Stomach (tissue), 9 donors: ENCODE measurements around the gene SENP2. TPM values are rescaled to one million over a fixed set of nuclear protein-coding genes. Genes with fewer than 3 reads are reported as not detected.

Source experiments
- DNase-seq, 2 donors: peaks; one replicate each; pipeline versions ENCODE4 v3.0.0 to v3.0.0-alpha.2; 2013 to 2019
- H3K27ac ChIP-seq, 5 donors: fragments of 200-600 bp in 4 of 5; sonication (generic) in 4 of 5; one replicate each; pipeline ENCODE4 v1.5.1; 2013 to 2019; ENCODE audit warnings: mild to moderate bottlenecking in 1 of 5, moderate library complexity in 1 of 5
- H3K27me3 ChIP-seq, 3 donors: fragments of 200-600 bp; sonication (generic); one replicate each; pipeline ENCODE4 v1.5.1; 2017 to 2019; ENCODE audit warnings: mixed run types in 1 of 3
- H3K36me3 ChIP-seq, 4 donors: fragments of 200-600 bp; sonication (generic); 1 replicate in 3 of 4; 2 replicates in 1 of 4; pipeline ENCODE4 v1.5.1; 2016 to 2019
- H3K4me1 ChIP-seq, 4 donors: fragments of 200-600 bp; sonication (generic); one replicate each; pipeline ENCODE4 v1.5.1; 2016 to 2019
- H3K4me3 ChIP-seq, 4 donors: fragments of 200-600 bp; sonication (generic) in 3 of 4; one replicate each; pipeline ENCODE4 v1.5.1; 2016 to 2019; ENCODE audit warnings: mild to moderate bottlenecking in 1 of 4
- H3K9me3 ChIP-seq, 4 donors: fragments of 200-600 bp; sonication (generic); one replicate each; pipeline ENCODE4 v1.5.1; 2016 to 2019
- EP300 ChIP-seq: sonication (generic); formaldehyde crosslinking; IDR thresholded peaks from one replicate; pipeline ENCODE4 v1.6.1; 2017; ENCODE audit warnings: antibody characterized with exemption
- POLR2A ChIP-seq, 4 donors: fragments of 450-650 bp; IDR thresholded peaks; one replicate each; pipeline ENCODE4 v1.6.1; 2016; ENCODE audit warnings: antibody characterized with exemption in 4 of 4, control low read depth in 2 of 4, mild to moderate bottlenecking in 1 of 4, moderate library complexity in 1 of 4
- POLR2AphosphoS5 ChIP-seq, 3 donors: sonication (generic); formaldehyde crosslinking; IDR thresholded peaks; one replicate each; pipeline ENCODE4 v1.6.1; 2016; ENCODE audit warnings: antibody characterized with exemption in 3 of 3
- WGBS, 5 donors: extraction: QIAGEN DNeasy Blood & Tissue Kit in 3 of 5; methylation state at CpG; one replicate each; pipeline versions ENCODE4 v1.1.5 to v1.1.7; 2013 to 2018; 5-methylcytosine and 5-hydroxymethylcytosine counted together
- intact Hi-C: fragments of 100-400 bp; cut with DNase I; formaldehyde crosslinking; loops from one replicate; pipeline ENCODE4 v1.15.1; 2023; ENCODE audit warnings: low total_unique reads
- polyA plus RNA-seq, 3 donors: library from polyadenylated mRNA; stranded (reverse); fragments of 200-250 nt; gene quantifications; one replicate each; pipeline ENCODE4 v1.2.3, GENCODE V29; 2013
- total RNA-seq, 5 donors: library from RNA; depleted of rRNA; stranded (reverse); fragments of >200 nt; gene quantifications; one replicate each; pipeline versions ENCODE4 v1.1.0 to v1.2.3, GENCODE V29; 2014 to 2016
- TF ChIP-seq, protein P1 (sequence below), 7 experiments: fragments of 450-650 bp in 4 of 7; fragments of 200-600 bp in 3 of 7; sonication (generic) in 3 of 7; IDR thresholded peaks; one replicate each; pipeline ENCODE4 v1.5.1; 2016 to 2019; ENCODE audit warnings: antibody characterized with exemption in 7 of 7, control low read depth in 2 of 7, mild to moderate bottlenecking in 1 of 7
- donor health status: healthy with polysubstance abuse.
- donor health status: Bipolar disorder and iron deficiency.
- donor health status: healthy.

Gene SENP2
- total and polyA plus RNA-seq, 8 donors = 2.3 to 146 (median 16.5) TPM

DNA sequence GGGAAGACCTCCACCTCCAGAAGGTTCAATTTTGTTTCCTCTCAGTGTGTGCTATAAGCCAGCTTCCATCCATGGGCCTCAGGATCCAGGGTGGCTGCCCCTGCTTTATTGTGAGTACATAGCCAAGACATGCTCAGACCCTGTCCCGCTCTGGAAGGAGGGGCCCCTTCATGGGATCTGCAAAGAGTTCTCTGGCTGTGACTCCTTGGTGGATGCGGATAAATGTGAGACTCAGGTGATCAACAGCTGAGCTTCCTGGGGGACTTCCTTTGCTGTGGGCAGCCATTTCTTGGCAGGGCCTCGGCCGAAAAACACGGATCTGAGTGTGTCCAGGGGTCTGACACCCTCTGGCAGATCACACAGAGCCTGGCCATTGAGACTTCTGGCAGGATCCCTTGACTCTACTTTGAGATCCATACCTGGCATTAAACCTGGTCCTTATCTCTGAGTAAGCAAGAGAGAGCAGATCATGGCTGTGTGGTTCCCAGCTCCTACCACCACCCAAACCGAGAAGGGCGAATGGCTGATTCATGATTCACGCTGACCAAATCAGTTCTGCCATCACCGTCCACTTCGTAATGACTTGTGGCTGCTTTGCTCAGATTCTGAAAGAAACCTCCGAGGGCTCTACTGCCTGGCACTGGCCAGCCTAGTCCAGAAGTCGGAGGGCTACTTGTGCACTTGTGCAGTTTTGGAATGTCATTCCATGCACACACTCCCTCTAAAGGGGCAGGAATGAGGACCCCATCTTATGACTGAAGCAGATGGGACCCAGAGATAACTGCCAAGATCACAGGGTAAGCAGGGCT lies 68.1 kb downstream of the SENP2 start:
- WGBS, 5 donors = 84 to 92% (median 86%) methylated on average over 11 to 12 of the region's 12 CpGs
- H3K9me3 ChIP-seq = no peaks in the 10 kb centered on the region
- no peak for DNase-seq
- TF ChIP-seq, protein P1, sequence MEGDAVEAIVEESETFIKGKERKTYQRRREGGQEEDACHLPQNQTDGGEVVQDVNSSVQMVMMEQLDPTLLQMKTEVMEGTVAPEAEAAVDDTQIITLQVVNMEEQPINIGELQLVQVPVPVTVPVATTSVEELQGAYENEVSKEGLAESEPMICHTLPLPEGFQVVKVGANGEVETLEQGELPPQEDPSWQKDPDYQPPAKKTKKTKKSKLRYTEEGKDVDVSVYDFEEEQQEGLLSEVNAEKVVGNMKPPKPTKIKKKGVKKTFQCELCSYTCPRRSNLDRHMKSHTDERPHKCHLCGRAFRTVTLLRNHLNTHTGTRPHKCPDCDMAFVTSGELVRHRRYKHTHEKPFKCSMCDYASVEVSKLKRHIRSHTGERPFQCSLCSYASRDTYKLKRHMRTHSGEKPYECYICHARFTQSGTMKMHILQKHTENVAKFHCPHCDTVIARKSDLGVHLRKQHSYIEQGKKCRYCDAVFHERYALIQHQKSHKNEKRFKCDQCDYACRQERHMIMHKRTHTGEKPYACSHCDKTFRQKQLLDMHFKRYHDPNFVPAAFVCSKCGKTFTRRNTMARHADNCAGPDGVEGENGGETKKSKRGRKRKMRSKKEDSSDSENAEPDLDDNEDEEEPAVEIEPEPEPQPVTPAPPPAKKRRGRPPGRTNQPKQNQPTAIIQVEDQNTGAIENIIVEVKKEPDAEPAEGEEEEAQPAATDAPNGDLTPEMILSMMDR (IDR thresholded peaks at IDR 0.05) = no peak
- TF ChIP-seq EP300 = no peak
- no peak for TF ChIP-seq POLR2AphosphoS5 (IDR thresholded peaks at IDR 0.05)
- no peak for TF ChIP-seq POLR2A (IDR thresholded peaks at IDR 0.05)
- intact Hi-C loops = no loop called here
- peaks cover 0 to 30% (median 5%) of the 10 kb centered on the region in 4 donors for H3K4me1 ChIP-seq
- peaks cover 0 to 69% (median 4%) of the 10 kb centered on the region in 4 donors for H3K36me3 ChIP-seq
- no peaks in the 10 kb centered on the region for H3K27me3 ChIP-seq
- H3K27ac ChIP-seq = peak overlapping the region in 1 of 5 donors; percentile 80
- H3K4me3 ChIP-seq = no peak overlapping the region

DNA sequence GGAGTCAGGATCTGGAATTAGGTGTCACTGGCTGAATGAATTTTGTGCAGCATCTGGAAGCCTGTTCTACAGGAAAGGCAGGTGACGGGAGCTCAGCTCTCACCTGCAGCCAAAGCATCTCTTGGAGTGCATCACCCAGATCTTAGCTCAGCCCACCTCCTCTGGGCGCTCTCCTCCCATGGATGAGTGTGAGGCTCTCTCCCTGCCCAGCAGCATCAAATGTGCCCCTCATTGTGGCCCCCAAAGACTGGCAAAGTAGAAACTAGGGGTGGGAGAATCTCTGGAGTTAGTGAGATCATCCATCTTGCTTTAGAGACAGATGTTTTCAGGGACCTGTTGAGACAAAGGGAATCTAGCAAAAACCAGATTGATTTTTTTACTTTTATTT lies 68.7 kb downstream of the SENP2 start:
- H3K27me3 ChIP-seq = no peaks in the 10 kb centered on the region
- DNase-seq = no peak
- no peak for TF ChIP-seq POLR2AphosphoS5 (IDR thresholded peaks at IDR 0.05)
- intact Hi-C loops = no loop called here
- no peak overlapping the region for H3K4me3 ChIP-seq
- no peaks in the 10 kb centered on the region for H3K9me3 ChIP-seq
- peaks cover 0 to 64% (median 4%) of the 10 kb centered on the region in 4 donors for H3K36me3 ChIP-seq
- H3K4me1 ChIP-seq = peaks cover 0 to 36% (median 9%) of the 10 kb centered on the region in 4 donors
- H3K27ac ChIP-seq = peak overlapping the region in 1 of 5 donors; percentile 80
- 91 to 96% (median 91%) methylated on average over 1 to 2 of the region's 2 CpGs for WGBS, 5 donors

DNA sequence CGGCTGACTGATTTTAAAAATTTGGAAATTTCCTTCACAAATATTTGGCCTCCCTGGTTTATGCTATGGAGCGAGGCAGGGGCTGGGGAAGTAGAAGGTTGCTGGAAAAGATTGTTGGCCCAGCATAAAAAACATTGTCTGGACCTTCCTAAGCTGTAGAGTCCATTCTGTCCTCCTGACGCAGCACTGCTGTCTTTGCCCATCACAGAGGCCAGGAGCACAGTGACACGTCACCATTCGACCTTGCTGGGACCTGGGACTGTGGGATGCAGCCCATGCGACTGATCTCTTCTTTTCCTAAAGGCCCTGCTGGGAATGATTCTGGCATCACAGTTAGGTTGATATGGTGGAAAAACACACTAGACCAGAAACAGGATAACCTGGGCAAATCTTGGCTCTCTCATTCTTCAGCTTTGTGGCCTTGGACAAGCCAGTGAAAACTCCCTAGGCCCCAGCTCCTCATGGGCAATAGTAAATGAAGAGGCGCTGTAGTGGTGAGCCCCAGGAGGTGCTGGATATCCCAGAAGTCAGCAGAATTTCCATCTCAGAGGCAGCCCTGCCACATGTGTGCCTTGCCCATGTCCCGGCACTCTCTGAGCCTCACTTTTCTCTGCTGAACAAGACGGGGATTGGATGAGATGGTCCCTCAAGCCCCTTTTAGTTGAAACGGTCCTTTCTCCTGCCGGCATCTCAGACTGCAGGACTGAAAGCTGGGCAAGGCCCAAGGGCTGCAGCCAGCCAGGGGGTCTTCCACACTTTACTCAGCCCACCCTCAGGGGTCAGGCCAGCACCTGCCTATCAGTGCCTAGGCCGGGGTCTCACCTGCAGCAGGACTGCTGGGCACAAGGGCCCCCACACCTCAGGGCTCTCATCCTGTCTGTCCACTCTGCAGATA lies 69.6 kb downstream of the SENP2 start:
- Histone ChIP-seq H3K27me3 (no peaks in the 10 kb centered on the region), H3K4me1 (peaks cover 0 to 45% (median 17%) of the 10 kb centered on the region in 4 donors), H3K9me3 (no peaks in the 10 kb centered on the region), H3K36me3 (peaks cover 0 to 64% (median 4%) of the 10 kb centered on the region in 4 donors), H3K4me3 (no peak overlapping the region), H3K27ac (peak overlapping the region in 4 of 5 donors; percentile 47 to 80 (median 72))
- no peak for TF ChIP-seq POLR2AphosphoS5 (IDR thresholded peaks at IDR 0.05)
- TF ChIP-seq, protein P1 (IDR thresholded peaks at IDR 0.05) = no peak
- TF ChIP-seq POLR2A (IDR thresholded peaks at IDR 0.05) = no peak
- no peak for TF ChIP-seq EP300
- DNase-seq = no peak
- intact Hi-C loops = no loop called here
- 88 to 94% (median 93%) methylated on average over 12 of the region's 12 CpGs for WGBS, 5 donors

DNA sequence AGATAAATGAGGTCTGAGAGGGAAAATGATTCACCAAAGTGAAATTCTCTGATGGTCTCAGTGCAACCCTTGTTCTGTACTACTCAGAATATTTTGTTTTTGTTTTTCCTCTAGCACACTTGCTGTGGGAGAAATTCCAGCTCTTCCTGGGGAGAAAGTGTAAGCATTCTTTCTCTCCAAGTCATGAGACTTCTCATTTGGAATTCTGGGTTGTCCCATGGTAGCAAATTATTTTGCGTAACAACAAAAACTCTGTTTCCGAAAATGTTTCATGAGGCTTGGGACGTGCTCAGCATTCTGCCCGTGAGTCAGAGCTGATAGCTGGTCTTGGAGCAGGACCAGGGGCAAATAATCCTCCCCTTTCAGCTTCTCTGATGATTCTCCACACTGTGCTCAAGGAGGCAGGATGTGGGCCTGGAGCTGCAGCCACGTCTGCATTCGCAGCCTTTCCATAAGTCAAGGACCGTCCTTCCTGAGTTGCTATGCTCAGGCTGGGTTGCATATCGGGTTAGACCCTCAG lies 70.3 kb downstream of the SENP2 start:
- no peak for DNase-seq
- H3K27me3 ChIP-seq = no peaks in the 10 kb centered on the region
- H3K36me3 ChIP-seq = peaks cover 0 to 60% (median 4%) of the 10 kb centered on the region in 4 donors
- 58 to 82% (median 77%) methylated on average over 8 of the region's 8 CpGs for WGBS, 5 donors
- H3K27ac ChIP-seq = peak overlapping the region in 4 of 5 donors; percentile 47 to 80 (median 72)
- TF ChIP-seq POLR2AphosphoS5 (IDR thresholded peaks at IDR 0.05) (peak; percentile 49 to 79 (median 70)), POLR2A (IDR thresholded peaks at IDR 0.05) (no peak), EP300 (no peak)
- TF ChIP-seq, protein P1 (IDR thresholded peaks at IDR 0.05) = no peak
- intact Hi-C loops = no loop called here
- no peak overlapping the region for H3K4me3 ChIP-seq
- no peaks in the 10 kb centered on the region for H3K9me3 ChIP-seq
- peaks cover 0 to 46% (median 18%) of the 10 kb centered on the region in 4 donors for H3K4me1 ChIP-seq
